OCI-LY7 (cell line): ENCODE results near the gene SNTB2.

Experiments
- CTCF ChIP-seq: fragments of 200-600 bp; sonication (generic); conservative IDR thresholded peaks from 2 replicates; pipeline ENCODE4 v1.5.1; 2014; ENCODE audit warnings: mild to moderate bottlenecking, antibody characterized with exemption, low read length, moderate library complexity, mixed read lengths
- EZH2phosphoT487 ChIP-seq: fragments of 200-600 bp; sonication (generic); IDR thresholded peaks from 2 replicates; pipeline ENCODE4 v1.6.1; 2018; ENCODE audit warnings: low read depth, borderline replicate concordance, mild to moderate bottlenecking, mixed run types, antibody characterized with exemption, low read length, moderate library complexity, mixed read lengths

GRCh38 chr16:69339289-69340094, 152.5 kb downstream of the SNTB2 start, which contains the start of the genes COG8 and NIP7:
- peak; percentile 74 for TF ChIP-seq CTCF
- TF ChIP-seq EZH2phosphoT487: no peak
